Tibial nerve (tissue), 4 donors: ENCODE results near the gene NLGN2. TPM values are rescaled to one million over a fixed set of nuclear protein-coding genes. Genes with fewer than 3 reads are reported as not detected.
A peak's percentile ranks its signal among the peaks of the same experiment; 100 is the strongest.

Experiments used
- DNase-seq, 2 donors: peaks; one replicate each; pipeline ENCODE4 v3.0.0-alpha.2; 2019; ENCODE audit warnings: low spot score in 2 of 2
- H3K27ac ChIP-seq, 4 donors: fragments of 200-600 bp; sonication (generic) in 3 of 4; one replicate each; pipeline ENCODE4 v1.5.1; 2017 to 2019; ENCODE audit warnings: mild to moderate bottlenecking in 1 of 4
- H3K27me3 ChIP-seq, 2 donors: fragments of 200-600 bp; sonication (generic) in 1 of 2; one replicate each; pipeline versions ENCODE4 v1.5.1 to v1.6.0; 2017 to 2019
- H3K36me3 ChIP-seq, 3 donors: fragments of 200-600 bp; sonication (generic); one replicate each; pipeline ENCODE4 v1.5.1; 2018 to 2019
- H3K4me1 ChIP-seq, 4 donors: fragments of 200-600 bp; sonication (generic) in 3 of 4; one replicate each; pipeline ENCODE4 v1.5.1; 2017 to 2019
- H3K4me3 ChIP-seq, 4 donors: fragments of 200-600 bp; sonication (generic) in 3 of 4; one replicate each; pipeline ENCODE4 v1.5.1; 2017 to 2019; ENCODE audit warnings: mild to moderate bottlenecking in 1 of 4, moderate library complexity in 1 of 4
- H3K9me3 ChIP-seq, 4 donors: fragments of 200-600 bp; sonication (generic) in 3 of 4; one replicate each; pipeline ENCODE4 v1.5.1; 2017 to 2019
- EP300 ChIP-seq, 2 donors: sonication (generic); formaldehyde crosslinking; IDR thresholded peaks; one replicate each; pipeline ENCODE4 v1.6.1; 2017; ENCODE audit warnings: antibody characterized with exemption in 2 of 2, mild to moderate bottlenecking in 1 of 2
- POLR2A ChIP-seq, 2 donors: fragments of 450-650 bp; IDR thresholded peaks; one replicate each; pipeline ENCODE4 v1.6.1; 2017; ENCODE audit warnings: antibody characterized with exemption in 2 of 2, mild to moderate bottlenecking in 2 of 2, moderate library complexity in 2 of 2
- WGBS, 2 donors: methylation state at CpG; one replicate each; pipeline ENCODE4 v1.1.5; 2018; 5-methylcytosine and 5-hydroxymethylcytosine counted together
- total RNA-seq, 4 donors: library from RNA; depleted of rRNA; stranded (reverse); fragments of >200 nt; gene quantifications; one replicate each; pipeline ENCODE4 v1.1.0, GENCODE V29; 2016
- TF ChIP-seq, protein P1 (sequence below), 5 experiments: fragments of 200-600 bp in 3 of 5; fragments of 450-650 bp in 2 of 5; sonication (generic) in 3 of 5; IDR thresholded peaks; one replicate each; pipeline ENCODE4 v1.5.1; 2016 to 2019; ENCODE audit warnings: antibody characterized with exemption in 5 of 5, mild to moderate bottlenecking in 3 of 5, moderate library complexity in 2 of 5

NLGN2 gene
- total RNA-seq, 4 donors from 2014 or later, result 14.4 to 32.4 (median 23.9) TPM

DNA sequence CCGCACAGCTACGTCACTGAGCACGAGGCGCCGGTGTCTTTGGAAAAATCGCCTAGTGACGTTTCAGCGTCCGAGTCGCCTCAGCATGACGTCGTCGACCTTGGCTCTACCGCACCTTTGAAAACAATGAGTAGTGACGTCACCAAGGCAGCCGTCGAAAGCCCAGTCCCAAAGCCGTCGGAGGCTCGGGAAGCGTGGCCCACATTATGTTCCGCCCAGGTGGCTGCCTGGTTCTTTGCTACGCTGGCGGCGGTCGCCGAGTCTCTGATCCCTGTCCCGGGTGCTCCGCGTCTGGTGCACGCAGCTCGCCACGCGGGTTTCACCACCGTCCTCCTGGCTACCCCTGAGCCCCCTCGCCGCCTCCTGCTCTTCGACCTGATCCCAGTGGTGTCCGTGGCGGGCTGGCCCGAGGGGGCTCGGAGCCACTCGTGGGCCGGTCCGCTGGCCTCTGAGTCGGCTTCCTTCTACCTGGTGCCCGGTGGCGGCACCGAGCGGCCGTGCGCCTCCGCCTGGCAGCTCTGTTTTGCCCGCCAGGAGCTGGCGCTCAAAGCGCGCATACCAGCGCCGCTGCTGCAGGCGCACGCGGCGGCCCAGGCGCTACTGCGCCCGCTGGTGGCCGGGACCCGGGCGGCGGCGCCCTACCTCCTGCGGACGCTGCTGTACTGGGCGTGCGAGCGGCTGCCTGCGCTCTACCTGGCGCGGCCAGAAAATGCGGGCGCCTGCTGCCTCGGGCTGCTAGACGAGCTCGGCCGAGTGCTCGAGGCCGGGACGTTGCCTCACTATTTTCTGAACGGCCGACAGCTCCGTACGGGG lies 29.1 kb downstream of the NLGN2 start:
- H3K27me3 ChIP-seq, result peaks cover 0 to 59% of the 10 kb centered on the region in 2 donors
- H3K4me1 ChIP-seq, result peaks cover 0 to 63% (median 36%) of the 10 kb centered on the region in 4 donors
- H3K27ac ChIP-seq, result peak overlapping the region in 3 of 4 donors; percentile 62 to 72 (median 70)
- H3K9me3 ChIP-seq, result no peaks in the 10 kb centered on the region
- DNase-seq, result peak in 1 of 2 donors; percentile 38
- no peaks in the 10 kb centered on the region for H3K36me3 ChIP-seq
- peak in 1 of 2 donors; percentile 63 for TF ChIP-seq EP300 (IDR thresholded peaks at IDR 0.05)
- peak in 1 of 2 donors; percentile 23 for TF ChIP-seq POLR2A (IDR thresholded peaks at IDR 0.05)
- TF ChIP-seq, protein P1, sequence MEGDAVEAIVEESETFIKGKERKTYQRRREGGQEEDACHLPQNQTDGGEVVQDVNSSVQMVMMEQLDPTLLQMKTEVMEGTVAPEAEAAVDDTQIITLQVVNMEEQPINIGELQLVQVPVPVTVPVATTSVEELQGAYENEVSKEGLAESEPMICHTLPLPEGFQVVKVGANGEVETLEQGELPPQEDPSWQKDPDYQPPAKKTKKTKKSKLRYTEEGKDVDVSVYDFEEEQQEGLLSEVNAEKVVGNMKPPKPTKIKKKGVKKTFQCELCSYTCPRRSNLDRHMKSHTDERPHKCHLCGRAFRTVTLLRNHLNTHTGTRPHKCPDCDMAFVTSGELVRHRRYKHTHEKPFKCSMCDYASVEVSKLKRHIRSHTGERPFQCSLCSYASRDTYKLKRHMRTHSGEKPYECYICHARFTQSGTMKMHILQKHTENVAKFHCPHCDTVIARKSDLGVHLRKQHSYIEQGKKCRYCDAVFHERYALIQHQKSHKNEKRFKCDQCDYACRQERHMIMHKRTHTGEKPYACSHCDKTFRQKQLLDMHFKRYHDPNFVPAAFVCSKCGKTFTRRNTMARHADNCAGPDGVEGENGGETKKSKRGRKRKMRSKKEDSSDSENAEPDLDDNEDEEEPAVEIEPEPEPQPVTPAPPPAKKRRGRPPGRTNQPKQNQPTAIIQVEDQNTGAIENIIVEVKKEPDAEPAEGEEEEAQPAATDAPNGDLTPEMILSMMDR (IDR thresholded peaks at IDR 0.05), result peak; percentile 85 to 98 (median 92)
- H3K4me3 ChIP-seq, result peak overlapping the region; percentile 10 to 57 (median 40)
- 5 to 8% methylated on average over 81 to 91 of the region's 92 CpGs for WGBS, 2 donors

DNA sequence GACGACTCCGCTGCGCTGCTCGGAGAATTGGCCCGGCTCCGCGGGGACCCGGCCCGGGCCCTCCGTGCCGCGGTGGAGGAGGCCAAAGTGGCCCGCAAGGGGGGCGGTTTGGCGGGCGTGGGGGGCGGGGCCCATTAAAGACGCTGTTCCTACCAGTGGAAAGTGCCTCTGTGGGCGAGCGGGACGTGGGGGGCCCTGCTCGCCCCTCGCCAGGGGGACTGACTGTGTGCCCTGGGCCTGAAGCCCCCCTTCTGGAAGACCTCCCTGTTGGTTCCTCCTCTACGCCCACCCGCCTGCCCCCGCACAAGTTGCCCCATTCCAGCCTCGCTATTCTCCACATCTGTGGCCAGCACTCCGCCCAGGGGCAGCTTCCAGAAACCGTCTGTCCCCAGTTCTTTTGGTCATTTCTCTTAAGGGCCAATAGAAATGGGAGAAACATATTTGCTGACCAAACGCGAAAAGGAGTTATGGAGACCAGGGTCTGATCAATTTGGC lies 29.8 kb downstream of the NLGN2 start:
- 25 to 35% methylated on average over 20 to 24 of the region's 31 CpGs for WGBS, 2 donors
- Histone ChIP-seq H3K9me3 (no peaks in the 10 kb centered on the region), H3K36me3 (no peaks in the 10 kb centered on the region), H3K27ac (peak overlapping the region in 3 of 4 donors; percentile 62 to 72 (median 70)), H3K4me3 (peak overlapping the region; percentile 10 to 51 (median 26)), H3K27me3 (peaks cover 0 to 64% of the 10 kb centered on the region in 2 donors), H3K4me1 (peaks cover 0 to 63% (median 36%) of the 10 kb centered on the region in 4 donors)
- DNase-seq, result no peak
- TF ChIP-seq, protein P1 (IDR thresholded peaks at IDR 0.05), result no peak
- TF ChIP-seq POLR2A (IDR thresholded peaks at IDR 0.05), result no peak
- no peak for TF ChIP-seq EP300 (IDR thresholded peaks at IDR 0.05)

DNA sequence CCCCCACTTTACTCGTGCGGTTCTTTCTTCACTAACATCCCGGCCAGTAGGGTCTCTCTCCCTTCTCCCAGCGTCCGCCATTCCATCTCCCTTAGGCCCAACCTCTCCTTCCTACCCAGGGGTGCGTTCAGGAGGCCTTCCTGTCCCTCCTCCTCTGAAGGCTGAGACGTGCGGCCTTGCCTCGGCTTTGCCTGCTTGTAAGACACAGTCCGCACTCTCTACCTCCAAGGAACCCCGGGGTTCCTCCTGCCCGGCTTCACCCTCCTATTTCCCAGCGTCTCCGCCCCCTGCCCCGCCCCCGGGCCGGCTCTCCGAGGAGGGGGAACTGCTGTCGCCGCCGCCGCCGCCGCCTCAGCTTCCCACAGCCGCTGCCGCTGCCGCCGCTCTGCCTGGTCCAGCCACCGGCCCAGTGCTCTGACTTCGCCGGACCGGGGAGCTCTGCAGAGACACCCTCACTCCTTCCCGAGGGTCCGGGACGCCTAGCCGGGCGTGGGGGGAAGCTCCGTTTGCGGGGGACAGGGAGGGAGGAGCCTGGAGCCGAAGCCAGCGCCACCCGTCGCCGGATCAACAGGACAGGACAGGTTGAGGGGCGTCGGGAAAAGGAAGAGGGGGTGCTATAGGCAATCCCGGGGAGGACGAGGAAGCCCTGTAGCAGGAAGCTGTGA lies 30.4 kb downstream of the NLGN2 start:
- no peaks in the 10 kb centered on the region for H3K36me3 ChIP-seq
- TF ChIP-seq EP300 (IDR thresholded peaks at IDR 0.05) (no peak), POLR2A (IDR thresholded peaks at IDR 0.05) (no peak)
- TF ChIP-seq, protein P1 (IDR thresholded peaks at IDR 0.05), result no peak
- H3K9me3 ChIP-seq, result no peaks in the 10 kb centered on the region
- peak in 1 of 2 donors; percentile 50 for DNase-seq
- H3K4me1 ChIP-seq, result peaks cover 0 to 63% (median 36%) of the 10 kb centered on the region in 4 donors
- H3K27ac ChIP-seq, result peak overlapping the region in 1 of 4 donors; percentile 70
- H3K27me3 ChIP-seq, result peaks cover 0 to 68% of the 10 kb centered on the region in 2 donors
- peak overlapping the region; percentile 8 to 51 (median 20) for H3K4me3 ChIP-seq
- 14 to 15% methylated on average over 27 to 44 of the region's 48 CpGs for WGBS, 2 donors

GRCh38 chr17:7438656-7439460 lies 31.2 kb downstream of the NLGN2 start:
- TF ChIP-seq, protein P1 (IDR thresholded peaks at IDR 0.05), result no peak
- Histone ChIP-seq H3K36me3 (no peaks in the 10 kb centered on the region), H3K9me3 (no peaks in the 10 kb centered on the region), H3K27ac (peak overlapping the region in 1 of 4 donors; percentile 70), H3K27me3 (peaks cover 0 to 68% of the 10 kb centered on the region in 2 donors), H3K4me3 (peak overlapping the region in 3 of 4 donors; percentile 19 to 51 (median 21)), H3K4me1 (peaks cover 0 to 63% (median 36%) of the 10 kb centered on the region in 4 donors)
- DNase-seq, result no peak
- WGBS, 2 donors, result 43 to 51% methylated on average over 11 of the region's 11 CpGs
